Brain microvascular endothelial cell (primary cell): ENCODE results near the gene COMMD10.

Experiments used
- DNase-seq: peaks from one replicate; pipeline ENCODE4 v3.0.0-alpha.2; 2020
- H3K27ac ChIP-seq: fragments of 250-450 bp; sonication (Bioruptor Pico); 2 replicates; pipeline ENCODE4 v1.5.1; 2020; ENCODE audit warnings: mild to moderate bottlenecking, moderate library complexity
- H3K27me3 ChIP-seq: fragments of 250-450 bp; sonication (Bioruptor Pico); replicated peaks from 2 replicates; pipeline ENCODE4 v1.5.1; 2020; ENCODE audit warnings: mild to moderate bottlenecking
- H3K36me3 ChIP-seq: fragments of 250-450 bp; sonication (Bioruptor Pico); replicated peaks from 2 replicates; pipeline ENCODE4 v1.5.1; 2020; ENCODE audit warnings: mild to moderate bottlenecking
- H3K4me3 ChIP-seq: 2 replicates; pipeline ENCODE4 v1.5.1; 2011; ENCODE audit warnings: low read depth, mild to moderate bottlenecking, control low read depth, low read length, moderate library complexity
- CTCF ChIP-seq: IDR thresholded peaks from 2 replicates; pipeline ENCODE4 v1.5.1; 2011; ENCODE audit warnings: low read depth, mild to moderate bottlenecking, moderate library complexity, low read length, control low read depth, inconsistent platforms; ENCODE audit errors: missing control alignments
- in situ Hi-C: cut with HindIII; loops from 2 replicates; pipeline ENCODE4 v1.10.0; 2017; ENCODE audit warnings: low sequenced_read_pairs, low pct_ligation_motif_present

COMMD10 gene

DNA sequence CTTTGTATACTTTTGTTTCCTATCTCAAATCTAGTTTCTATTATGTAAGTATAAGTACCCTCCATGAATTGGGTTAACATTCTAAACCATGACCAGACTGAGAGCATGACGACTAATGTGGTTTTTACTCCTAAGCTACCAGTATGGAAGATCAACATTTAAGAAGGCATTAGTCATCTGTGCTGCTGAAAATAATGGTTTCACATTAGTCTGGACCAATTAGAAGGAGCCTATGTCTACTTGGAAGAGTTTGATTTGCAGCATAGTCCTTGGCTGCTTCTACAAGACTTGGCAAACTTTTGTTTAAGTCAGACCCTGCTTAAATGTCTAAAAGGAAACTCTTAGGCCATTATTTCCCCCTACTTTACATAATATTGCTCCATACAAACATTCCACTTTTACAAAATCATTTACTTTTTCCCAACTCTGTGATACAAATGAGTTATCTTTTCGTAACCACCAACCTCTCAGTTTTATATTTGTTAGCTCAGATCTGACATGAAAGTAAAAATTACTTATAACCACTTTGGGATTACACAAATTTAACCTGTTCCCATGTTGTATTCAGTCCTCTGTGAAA is 186.7 kb downstream of the COMMD10 start:
- DNase-seq = peak; percentile 25
- Histone ChIP-seq H3K27ac (no peak overlapping the region), H3K27me3 (no peaks in the 10 kb centered on the region), H3K36me3 (no peaks in the 10 kb centered on the region), H3K4me3 (no peak overlapping the region)
- in situ Hi-C loops = no loop called here
- no peak for TF ChIP-seq CTCF

DNA sequence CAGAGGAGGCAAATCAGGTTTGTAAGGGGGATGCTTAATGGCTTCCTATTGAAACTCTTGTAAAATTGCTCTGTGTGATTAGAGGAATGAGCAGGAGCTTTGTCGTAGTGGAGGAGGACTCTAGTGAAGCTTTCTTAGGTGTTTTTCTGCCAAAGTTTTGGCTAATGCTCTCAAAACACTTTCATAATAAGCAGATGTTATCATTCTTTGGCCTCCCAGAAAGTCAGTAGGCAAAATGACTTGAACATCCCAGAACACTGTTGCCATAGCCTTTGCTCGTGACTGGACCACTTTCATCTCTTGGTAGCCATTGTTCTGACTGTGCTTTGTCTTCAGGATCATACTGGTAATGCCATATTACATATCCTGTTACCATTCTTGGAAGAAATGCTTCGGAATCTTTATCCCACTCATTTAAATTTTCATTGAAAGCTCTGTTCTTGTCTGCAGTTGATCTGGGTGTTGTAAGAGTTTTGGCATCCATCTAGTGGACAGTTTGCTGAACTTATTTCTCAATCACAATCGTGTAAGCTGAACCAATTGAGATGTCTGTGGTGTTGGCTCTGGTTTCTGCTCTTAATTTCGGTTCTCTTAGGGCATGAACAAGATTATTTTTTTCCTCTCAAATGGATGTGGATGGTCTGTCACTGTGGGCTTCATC is 187.6 kb downstream of the COMMD10 start:
- H3K36me3 ChIP-seq = no peaks in the 10 kb centered on the region
- no peaks in the 10 kb centered on the region for H3K27me3 ChIP-seq
- DNase-seq = no peak
- in situ Hi-C loops = no loop called here
- H3K4me3 ChIP-seq = no peak overlapping the region
- no peak overlapping the region for H3K27ac ChIP-seq
- TF ChIP-seq CTCF = no peak

GRCh38 chr5:116273448-116274242 is 188.8 kb downstream of the COMMD10 start:
- Histone ChIP-seq H3K4me3 (no peak overlapping the region), H3K27ac (no peak overlapping the region), H3K27me3 (no peaks in the 10 kb centered on the region), H3K36me3 (no peaks in the 10 kb centered on the region)
- no peak for TF ChIP-seq CTCF
- no peak for DNase-seq
- in situ Hi-C loops = no loop called here

- DNase-seq = no peak
- Histone ChIP-seq H3K36me3 (no peaks in the 10 kb centered on the region), H3K27ac (no peak overlapping the region), H3K27me3 (no peaks in the 10 kb centered on the region), H3K4me3 (no peak overlapping the region)
- TF ChIP-seq CTCF = no peak
- in situ Hi-C loops = no loop called here
Observed at GRCh38 chr5:116274251-116274650, 189.4 kb downstream of the COMMD10 start.

GRCh38 chr5:116275282-116275681 is 190.5 kb downstream of the COMMD10 start:
- in situ Hi-C loops = no loop called here
- no peak for TF ChIP-seq CTCF

More at GRCh38 chr5:116275282-116275681, 190.5 kb downstream of the COMMD10 start:
- no peak for DNase-seq
- Histone ChIP-seq H3K4me3 (no peak overlapping the region), H3K36me3 (no peaks in the 10 kb centered on the region), H3K27ac (no peak overlapping the region), H3K27me3 (no peaks in the 10 kb centered on the region)
